HG02623 (cell line): ENCODE results near the gene SBF2.

Source experiments
- ATAC-seq: cut with Tn5 transposase; IDR thresholded peaks from one replicate; pipeline ENCODE4 v1.9.1; 2021; ENCODE audit warnings: moderate library complexity; ENCODE audit not compliant: unreplicated experiment

SBF2 gene

DNA sequence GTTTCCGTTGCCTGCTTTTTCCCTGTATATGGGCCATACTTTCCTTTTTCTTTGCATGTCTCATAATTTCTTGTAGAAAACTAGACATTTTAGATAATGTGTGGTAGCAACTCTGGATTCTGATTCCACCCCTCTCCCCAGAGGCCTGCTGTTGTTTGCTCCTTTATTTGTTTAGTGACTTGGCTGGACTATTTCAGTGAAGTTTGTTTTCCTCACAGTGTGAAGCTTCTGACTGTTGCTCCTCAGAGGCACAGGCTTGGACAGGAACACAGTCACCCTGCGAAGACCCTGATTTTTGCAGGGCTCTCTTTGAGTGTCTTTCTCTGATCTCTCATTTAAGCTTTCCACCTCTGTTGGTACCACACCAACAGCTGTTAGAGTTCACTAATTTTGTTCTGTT lies 557.7 kb downstream of the SBF2 start:
- ATAC-seq = no peak

DNA sequence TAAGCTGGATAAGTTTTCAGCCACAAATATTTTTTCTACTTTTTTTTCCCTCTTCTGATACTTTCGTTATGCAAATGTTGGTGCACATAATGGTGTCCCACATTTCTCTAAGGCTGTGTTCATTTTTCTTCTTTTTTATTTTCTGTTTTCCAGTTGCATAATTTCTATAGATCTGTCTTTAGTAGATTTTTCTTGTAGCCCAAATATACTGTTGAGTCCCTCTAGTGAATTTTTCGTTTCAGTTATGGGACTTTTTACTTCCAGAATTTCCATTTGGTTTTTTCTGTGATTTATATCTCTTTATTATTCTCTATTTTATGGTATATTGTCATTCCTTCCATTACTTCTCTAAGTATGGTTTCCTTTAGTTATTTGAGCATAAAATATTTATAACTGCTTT lies 558.1 kb downstream of the SBF2 start:
- ATAC-seq = no peak

DNA sequence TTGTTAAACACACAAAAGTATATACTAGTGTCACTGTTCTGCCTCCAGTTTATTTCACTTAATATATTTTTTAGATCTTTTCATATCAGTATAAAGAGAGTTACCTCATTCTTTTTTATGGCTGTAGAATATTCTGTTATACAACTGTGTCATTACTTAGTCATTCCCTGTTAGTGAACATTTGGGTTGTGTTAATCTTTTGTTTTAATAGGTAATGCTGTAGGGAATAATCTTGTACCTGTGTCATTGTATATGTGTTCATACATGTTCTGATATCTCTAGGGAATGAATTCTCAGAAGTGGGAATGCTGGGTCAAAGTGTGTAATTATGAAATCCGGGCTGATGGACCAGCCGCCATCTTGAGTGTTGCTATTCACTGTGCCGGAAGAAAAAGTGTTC lies 558.8 kb downstream of the SBF2 start:
- no peak for ATAC-seq

- no peak for ATAC-seq
Measured at GRCh38 chr11:9733212-9733611, 560.8 kb downstream of the SBF2 start.

DNA sequence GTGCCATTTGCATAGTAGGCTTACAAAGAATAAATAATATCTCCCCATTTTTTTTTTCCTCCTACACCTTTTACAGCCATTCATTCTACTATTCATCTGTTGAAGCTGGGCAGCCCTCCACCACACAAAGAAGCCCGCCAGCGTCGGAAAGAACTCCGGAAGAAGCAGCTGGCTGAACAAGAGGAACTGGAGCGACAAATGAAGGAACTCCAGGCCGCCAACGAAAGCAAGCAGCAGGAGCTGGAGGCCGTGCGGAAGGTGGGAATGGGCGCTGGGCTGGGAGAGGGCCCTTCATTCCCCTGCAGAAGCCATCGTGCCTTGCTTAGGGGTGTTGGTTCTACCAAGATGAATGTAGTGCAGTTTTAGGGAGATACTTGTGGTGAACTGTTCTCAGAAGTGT lies 561.6 kb downstream of the SBF2 start:
- no peak for ATAC-seq

- ATAC-seq = no peak
Measured at GRCh38 chr11:9731256-9731655, 562.8 kb downstream of the SBF2 start.
